NOMO-1 (cell line): ENCODE measurements around the gene PPP3CA.
"Not testable (repeated sequence)": the region's sequence is repeated elsewhere in the genome, so short reads cannot be mapped to it uniquely, and the experiment has no call there.

Source experiments
- DNase-seq, 2 experiments: peaks; one replicate each; lab custom pipeline; 2025; ENCODE audit not compliant: unreplicated experiment in 2 of 2; lab: John Stamatoyannopoulos, UW

The PPP3CA gene

GRCh38 chr4:101114936-101115372, 232.4 kb downstream of the PPP3CA start:
- DNase-seq = no peak

DNA sequence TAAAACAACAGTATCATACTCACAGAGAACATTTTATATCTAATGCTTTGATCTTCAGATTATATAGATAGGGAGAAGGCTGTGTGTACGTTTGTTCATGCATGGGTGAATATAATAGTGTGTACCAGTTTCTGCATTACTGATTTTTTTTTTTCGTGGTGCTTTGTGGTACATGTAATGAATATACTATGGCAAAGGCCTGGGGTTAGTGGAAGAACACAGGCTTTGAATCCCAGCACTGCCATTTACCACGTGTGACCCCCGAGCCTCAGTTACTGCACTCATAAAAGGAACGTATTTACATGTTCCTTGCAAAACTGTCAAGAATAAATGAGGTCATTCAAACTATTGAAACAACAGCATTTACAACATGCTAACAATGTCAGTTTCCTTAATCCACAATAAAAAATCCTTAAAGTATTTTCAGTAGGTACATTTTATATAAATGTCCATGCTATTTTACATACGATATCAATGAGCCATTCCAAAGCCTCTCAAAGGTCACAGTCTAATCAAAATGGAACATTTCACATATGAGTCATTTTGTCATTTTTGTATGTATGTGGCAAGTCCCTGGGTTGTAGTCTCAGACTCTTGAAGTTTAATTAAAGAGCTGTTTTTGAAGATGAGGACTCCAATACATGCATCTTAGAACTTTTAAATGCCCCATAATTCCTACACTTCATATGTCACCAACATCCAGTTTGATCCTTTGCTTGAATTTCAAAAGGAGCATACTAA, 242.8 kb downstream of the PPP3CA start:
- peak in 1 of 2 experiments; percentile 9 for DNase-seq

DNA sequence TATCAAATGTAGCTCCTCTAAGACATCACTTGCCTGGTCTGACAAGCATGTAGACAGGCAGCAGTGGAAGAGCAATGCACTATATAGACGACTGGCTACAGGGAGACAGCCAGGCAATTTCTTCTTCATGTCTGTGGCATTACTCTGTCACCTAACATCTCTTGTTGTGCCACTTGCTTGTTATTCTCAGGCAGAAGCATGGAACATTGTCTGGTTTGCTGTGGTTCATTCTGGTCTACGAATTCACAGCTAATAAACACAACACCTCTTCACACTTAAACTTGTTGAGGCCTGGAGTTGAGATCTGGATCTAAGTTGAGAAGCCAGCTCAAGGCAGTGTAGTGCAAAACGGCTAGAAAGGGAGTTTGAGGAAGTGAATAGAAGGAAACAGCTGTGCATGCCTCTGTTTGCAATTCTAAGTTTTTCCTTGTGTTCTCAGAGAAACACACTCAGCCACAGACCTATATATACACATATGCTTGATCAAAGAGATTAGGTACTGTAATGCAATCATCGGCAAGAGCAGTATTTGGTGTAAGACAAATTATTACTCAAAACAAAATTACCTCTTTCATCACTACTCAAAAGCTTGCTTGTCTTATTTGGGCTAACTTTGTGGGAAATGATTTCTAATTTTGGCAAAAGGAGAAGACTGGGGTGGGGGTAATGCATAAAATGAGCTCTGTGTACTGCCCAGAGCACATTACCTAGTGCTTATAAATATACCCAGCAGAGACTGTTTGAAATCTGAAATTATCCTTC, 243.8 kb downstream of the PPP3CA start:
- DNase-seq = peak; percentile 34 to 80

- DNase-seq = no peak
Observed at GRCh38 chr4:101102114-101102742, 245.1 kb downstream of the PPP3CA start.

- no peak for DNase-seq
Observed at GRCh38 chr4:101101072-101101471, 246.3 kb downstream of the PPP3CA start.

DNA sequence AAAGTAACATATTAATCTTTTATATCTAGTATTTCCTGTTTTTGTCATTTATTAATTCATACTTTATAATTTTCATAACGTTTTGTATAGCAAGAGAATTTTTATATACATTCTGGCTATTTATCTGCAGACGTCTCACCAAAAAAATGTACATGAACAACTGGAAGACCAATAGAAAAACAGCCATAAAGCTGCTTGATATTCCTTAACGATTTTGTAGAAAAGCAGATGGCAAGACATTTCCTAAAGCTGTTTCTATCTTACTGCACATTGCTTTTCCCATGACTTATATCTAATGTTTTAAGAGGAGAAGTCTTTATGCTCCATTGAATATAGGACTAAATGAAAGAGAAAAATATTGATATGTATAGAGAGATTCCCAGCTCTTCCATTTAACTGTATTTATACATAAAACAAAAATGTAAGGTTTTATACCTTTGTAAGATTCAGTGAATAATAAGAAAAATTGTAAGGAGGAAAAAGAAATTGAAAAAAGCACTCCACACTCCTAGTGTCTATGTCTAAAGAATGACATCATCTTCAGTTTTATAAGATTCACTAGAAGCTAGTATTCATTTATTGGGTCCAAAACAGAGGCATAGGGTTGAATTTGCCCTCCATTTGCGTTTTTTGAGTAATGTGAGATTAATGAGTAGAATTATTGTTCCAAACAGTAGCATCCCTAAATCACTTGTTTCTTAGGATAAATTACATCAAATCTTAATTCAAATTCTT, 248.5 kb downstream of the PPP3CA start:
- DNase-seq = no peak

DNA sequence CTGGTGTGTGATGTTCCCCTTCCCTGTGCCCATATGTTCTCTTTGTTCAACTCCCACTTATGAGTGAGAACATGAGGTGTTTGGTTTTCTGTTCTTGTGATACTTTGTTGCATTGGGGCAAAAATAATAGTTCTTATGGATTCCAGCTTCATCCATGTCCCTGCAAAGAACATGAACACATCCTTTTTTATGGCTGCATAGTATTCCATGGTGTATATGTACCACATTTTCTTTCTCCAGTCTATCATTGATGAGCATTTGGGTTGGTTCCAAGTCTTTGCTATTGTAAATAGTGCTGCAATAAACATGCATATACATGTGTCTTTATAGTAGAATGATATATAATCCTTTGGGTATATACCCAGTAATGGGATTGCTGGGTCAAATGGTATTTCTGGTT, 254.7 kb downstream of the PPP3CA start:
- DNase-seq = not testable (repeated sequence)

GRCh38 chr4:101089168-101089567, 258.2 kb downstream of the PPP3CA start:
- DNase-seq = no peak

GRCh38 chr4:101086801-101087586, 260.3 kb downstream of the PPP3CA start:
- no peak for DNase-seq

DNA sequence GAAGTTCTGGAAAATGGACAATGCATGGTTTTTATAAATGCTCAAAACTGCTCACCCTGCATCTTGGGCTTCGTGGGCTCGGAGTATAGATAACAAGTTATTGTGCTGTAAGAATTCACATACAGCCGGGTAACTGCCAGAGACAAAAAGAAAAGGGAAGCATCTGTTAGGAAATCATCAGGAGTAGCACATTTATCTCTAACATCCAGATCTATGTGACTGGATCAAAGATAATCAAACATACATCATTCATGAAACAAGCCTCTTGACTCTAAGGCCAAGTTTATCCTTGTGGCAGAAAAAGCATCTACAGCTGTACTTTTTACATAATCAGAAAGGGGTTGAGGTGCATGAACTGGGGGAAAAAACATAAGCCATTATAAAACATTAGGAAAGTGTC, 264.2 kb downstream of the PPP3CA start:
- no peak for DNase-seq

GRCh38 chr4:101081695-101082369, 265.5 kb downstream of the PPP3CA start:
- no peak for DNase-seq

DNA sequence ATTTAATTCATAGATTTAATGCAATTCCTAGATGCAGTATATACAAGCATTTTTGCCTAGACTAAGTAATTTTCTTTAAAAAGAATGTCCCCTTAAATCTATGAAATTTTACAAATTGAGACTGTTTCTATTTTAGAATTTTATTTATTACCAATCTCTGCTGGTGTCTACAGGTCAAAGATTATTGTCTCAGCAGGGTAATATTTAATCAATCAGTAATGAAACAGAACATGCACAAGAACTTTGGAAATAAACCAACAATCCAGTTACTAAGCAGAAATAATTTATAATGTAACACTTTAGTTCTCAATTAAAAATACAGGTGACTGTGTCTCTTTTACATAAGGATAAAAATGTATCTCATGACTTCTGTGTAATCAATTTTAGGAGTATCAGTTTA, 266.2 kb downstream of the PPP3CA start:
- no peak for DNase-seq

DNA sequence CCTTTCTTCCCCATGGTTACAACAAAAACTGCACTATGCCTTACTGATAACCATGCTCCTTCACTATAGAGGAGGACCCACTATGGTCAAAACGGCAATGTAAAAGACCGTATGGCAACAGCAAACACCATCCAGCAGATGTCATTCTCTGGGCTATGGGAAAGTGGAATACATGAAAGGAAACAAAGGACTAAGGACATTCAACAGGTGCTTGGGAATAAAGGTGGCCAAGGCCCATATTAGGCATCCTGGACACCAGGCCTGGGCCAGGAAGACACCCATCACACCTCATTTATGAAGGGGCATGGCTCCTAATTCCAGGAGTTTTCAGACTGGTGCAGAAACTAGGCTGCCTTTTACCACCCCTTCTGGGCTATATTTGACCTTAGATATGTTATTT, 268.4 kb downstream of the PPP3CA start:
- no peak for DNase-seq

DNA sequence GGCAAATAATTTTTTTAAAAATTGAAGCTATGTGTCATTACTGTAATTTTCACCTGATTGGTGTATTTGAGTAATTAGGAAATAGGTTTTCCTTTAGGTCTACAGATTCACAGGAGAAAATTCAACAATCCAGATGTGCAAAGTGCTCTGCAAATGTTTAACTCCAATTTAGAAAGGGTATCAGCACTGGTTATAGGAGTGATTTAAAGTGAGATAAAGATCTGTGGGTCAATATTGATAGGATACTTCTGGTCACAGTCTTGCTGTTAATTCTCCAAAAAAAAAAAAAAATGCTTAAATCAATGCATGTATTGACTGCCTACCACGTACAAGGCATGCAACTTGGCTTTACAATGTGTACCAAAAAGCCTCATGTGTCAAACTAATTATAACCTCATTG, 271.3 kb downstream of the PPP3CA start:
- DNase-seq = no peak

- peak; percentile 18 to 86 for DNase-seq
Observed at GRCh38 chr4:101075536-101075935, 271.8 kb downstream of the PPP3CA start.

GRCh38 chr4:101074326-101074725, 273.0 kb downstream of the PPP3CA start:
- no peak for DNase-seq

DNA sequence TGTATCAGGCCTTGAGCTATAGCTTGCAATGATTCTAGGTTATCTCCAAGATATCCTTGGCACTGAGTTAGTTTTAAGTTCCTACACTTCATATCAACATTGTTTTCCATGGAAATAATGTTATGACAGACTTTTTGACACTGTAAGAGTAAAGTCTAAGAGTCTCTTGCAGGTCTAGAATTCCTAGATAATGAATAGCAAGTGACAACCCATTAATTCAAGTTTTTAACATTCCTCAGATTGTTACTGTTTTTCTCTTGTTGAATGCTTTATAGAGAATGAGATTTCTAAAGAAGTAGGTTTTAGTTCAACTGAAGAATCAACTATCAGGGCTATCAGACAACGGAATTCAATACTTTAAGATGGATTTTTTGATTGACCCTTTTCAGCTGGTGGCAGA, 276.1 kb downstream of the PPP3CA start:
- no peak for DNase-seq

GRCh38 chr4:101068115-101068514, 279.2 kb downstream of the PPP3CA start:
- DNase-seq = no peak

DNA sequence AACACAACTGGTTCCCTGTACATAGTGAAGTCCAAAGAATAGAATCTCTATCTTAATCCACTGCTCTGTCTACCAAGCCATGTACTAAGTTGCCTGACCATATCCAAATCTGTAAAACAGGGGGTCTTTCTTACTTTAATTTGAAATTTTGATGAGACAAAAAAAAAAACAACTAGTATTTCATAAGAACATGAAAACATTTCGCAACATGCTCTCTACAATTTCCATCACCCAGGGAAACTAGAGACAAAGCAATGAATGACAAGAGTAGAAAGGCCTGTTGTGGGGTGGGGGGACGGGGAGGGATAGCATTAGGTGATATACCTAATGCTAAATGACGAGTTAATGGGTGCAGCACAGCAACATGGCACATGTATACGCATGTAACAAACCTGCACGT, 279.9 kb downstream of the PPP3CA start:
- no peak for DNase-seq
